Measurements from ENCODE around the gene SGPP2. TPM values are rescaled to one million over a fixed set of nuclear protein-coding genes. Genes with fewer than 3 reads are reported as not detected.
"Not testable (repeated sequence)": the region's sequence is repeated elsewhere in the genome, so short reads cannot be mapped to it uniquely, and the experiment has no call there.

The SGPP2 gene
- polyA plus RNA-seq, 4 donors = 17.7 to 21.7 (median 18.6) TPM

GRCh38 chr2:222572264-222572721 is 147.9 kb downstream of the SGPP2 start:
- DNase-seq (ENCODE audit: low read depth in 4 of 4, low spot score in 3 of 4) = no peak

DNA sequence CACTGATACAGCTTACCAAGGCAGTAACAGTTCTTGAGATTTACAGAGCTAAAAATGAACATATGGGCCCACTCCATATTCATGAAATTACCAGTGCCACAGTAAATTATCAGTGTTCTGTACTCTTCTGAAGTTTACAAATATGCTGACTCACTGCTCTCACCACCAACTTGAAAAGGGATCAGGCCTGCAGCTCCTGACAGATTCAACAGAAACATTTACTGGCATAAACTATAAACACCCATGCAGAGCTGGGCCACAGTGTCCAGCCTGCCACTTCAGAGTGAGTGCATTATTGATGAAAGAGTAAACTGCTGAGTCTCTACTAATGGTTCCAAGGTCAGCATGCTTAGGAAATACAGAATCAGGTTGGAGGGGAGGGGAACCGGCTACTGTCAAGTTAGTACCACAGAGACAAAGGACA is 148.4 kb downstream of the SGPP2 start:
- no peak for DNase-seq (ENCODE audit: low read depth in 4 of 4, low spot score in 3 of 4)

DNA sequence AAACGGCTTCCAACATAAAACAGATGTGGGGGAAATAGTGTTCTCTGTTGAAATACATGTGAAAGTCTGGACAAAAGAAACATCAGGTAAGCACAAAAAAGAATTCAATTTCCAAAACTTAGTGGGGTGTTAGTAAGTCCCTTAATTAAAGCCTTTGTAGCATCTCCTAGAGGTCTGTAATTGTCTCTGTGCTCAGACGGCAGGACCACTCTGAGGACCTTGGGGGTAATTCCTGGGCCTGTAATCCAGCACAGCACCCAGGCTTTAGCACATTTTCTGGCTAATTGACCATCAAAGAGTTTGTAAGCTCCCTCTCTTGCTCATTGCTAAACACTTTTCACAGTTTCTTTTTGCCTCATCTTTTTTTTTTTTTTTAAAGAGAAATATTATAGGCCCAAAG is 151.3 kb downstream of the SGPP2 start:
- DNase-seq (ENCODE audit: low read depth in 4 of 4, low spot score in 3 of 4) = no peak

DNA sequence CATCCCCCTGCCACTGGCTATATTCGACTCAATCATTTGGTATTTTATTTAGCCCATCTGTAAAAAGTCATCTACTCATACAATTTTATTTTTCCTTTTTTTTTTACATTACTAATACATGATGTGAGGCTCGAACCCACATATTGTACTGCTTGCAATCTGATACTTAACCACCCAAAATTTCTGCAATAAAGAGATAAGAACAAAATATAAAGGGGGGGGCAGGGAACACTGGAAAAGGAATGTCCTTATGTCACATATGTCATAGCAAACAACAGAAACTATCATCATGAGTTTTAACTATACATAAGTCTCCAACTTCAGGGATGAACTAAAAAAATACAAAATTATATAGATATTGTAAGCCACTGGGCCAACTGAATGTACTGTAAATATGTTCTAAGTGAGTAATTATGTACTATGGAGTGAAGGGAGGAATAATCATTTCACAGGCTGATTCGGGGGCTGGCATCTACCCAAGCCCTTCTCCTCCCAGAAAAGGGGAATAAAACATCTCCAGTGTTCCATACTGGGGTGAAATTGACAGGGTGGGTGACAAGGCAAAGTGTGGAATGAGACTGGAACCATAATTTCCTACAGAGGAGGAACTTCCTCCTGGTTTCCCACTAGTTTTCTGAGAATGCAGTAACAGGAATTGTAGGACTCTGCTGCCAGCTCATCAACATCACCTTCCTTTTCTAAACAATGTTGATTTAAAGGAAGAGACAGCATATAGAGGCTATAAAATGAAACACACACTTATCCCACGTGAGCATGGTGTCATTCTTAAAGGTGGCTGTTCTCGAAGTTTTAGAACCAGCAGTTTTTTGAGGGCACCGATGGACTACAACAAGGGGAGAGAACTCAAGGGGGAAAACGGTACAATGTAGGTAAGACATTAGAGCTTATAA is 152.1 kb downstream of the SGPP2 start:
- no peak for DNase-seq (ENCODE audit: low read depth in 4 of 4, low spot score in 3 of 4)

- no peak for DNase-seq (ENCODE audit: low read depth in 4 of 4, low spot score in 3 of 4)
Measured at GRCh38 chr2:222577341-222577740, 153.0 kb downstream of the SGPP2 start.

GRCh38 chr2:222582928-222583327 is 158.6 kb downstream of the SGPP2 start:
- no peak for DNase-seq (ENCODE audit: low read depth in 4 of 4, low spot score in 3 of 4)

- DNase-seq (ENCODE audit: low read depth in 4 of 4, low spot score in 3 of 4) = not testable (repeated sequence)
Measured at GRCh38 chr2:222584589-222584988, 160.2 kb downstream of the SGPP2 start.

- DNase-seq (ENCODE audit: low read depth in 4 of 4, low spot score in 3 of 4) = no peak
Measured at GRCh38 chr2:222591661-222592060, 167.3 kb downstream of the SGPP2 start.

DNA sequence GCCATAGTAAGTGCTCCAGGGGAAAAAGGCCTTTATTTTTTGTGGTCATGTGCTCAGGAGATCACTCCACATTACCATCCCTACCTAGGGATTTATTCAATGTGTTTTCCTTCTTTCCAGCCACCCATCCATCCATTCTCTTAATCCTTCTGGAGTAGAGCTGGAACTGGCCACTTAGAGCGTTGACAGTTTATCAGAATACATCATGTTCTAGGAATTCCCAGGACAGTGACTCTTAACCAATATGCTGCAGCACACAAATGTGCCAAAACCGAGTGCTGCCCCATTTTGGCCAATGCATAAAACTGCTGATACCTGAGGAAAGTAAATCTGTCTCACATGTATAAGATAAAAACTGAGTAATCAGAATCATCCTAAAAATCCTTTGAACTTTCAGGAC is 167.8 kb downstream of the SGPP2 start:
- DNase-seq (ENCODE audit: low read depth in 4 of 4, low spot score in 3 of 4) = no peak

DNA sequence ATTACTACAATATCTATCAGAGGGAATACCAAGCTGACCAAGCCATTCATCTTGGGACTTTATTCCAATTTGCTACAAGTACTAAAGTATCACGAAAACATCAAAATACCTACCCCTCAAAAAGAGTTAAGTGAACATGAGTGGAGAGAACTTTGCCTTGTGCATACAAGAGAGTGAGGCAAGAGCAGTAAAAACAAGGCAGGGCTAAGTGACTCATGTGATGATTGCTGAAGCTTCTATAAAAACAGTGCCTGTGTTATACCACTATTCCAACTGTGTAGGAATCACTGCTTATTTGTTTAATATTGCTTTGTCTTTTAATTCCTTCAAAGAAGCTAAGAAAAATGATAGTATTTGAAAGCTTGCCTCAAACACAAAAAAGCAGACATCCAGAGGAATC is 170.3 kb downstream of the SGPP2 start:
- no peak for DNase-seq (ENCODE audit: low read depth in 4 of 4, low spot score in 3 of 4)

DNA sequence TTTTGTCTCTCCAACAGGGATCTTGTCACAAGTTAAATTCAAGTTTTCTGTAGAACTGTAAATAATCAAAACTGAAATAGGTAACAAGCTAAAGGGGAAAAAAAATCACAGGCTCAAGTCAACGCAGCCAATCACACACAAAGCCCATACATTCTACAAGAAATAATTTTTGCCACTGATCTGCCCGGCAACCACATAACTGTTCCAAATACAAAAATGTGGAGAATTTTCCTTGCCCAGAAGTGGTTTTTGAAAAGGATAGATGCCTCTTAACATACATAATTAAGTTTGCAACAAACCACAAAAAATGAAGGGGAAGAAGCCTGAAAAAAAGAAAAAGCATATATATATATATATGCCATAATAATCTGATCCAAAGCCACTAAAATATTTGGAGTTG is 171.2 kb downstream of the SGPP2 start:
- no peak for DNase-seq (ENCODE audit: low read depth in 4 of 4, low spot score in 3 of 4)

GRCh38 chr2:222598611-222599010 is 174.3 kb downstream of the SGPP2 start:
- no peak for DNase-seq (ENCODE audit: low read depth in 4 of 4, low spot score in 3 of 4)

DNA sequence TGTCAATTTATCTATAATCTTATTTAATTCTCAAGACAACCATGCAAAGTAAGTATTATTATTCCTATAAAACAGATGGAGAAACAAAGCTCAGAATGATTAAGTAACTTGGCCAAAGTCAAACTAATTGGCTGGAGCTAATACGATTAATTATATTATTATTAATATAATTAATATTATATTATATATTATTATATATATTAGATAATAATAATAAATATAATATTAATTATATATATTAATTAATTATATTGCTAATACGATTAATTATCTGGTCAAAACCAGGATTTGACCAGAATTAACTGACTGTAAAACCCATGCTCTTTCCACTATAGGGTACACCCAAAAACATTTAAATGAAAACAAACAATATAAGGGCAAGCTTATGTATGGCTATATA is 179.2 kb downstream of the SGPP2 start:
- DNase-seq (ENCODE audit: low read depth in 4 of 4, low spot score in 3 of 4) = no peak

DNA sequence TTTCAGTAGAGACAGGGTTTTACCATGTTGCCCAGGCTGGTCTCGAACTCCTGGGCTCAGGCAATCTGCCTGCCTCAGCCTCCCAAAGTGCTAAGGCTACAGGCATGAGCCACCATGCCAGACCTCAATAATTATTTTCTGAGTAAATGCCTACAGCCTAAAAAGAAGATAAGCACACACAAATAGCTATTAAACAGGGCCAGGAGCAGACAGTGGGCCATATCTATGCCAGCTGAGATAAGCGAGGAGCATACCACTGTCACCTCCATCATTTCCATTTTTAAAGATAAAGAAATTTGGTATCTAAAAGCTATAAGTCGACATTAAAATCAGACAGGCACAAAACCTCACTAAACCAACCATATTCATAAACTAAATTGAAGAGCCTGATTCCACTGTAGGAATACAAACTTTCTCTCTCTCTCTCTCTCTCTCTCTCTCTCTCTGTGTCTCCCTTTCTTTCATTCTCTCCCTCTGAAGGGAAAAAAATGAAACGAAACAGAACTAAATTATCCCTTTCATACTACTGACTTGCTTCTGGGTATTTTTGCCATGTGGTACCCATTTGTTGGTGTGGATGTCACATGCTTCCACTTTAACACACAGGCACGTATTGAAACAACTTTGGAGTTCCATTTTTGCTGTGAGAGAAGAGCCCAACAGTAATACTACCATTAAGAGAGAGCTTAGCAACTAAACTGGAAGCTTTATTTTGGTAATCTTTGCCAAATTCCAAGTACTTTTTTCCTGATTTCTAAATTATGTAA is 180.6 kb downstream of the SGPP2 start:
- no peak for DNase-seq (ENCODE audit: low read depth in 4 of 4, low spot score in 3 of 4)

GRCh38 chr2:222606306-222606705 is 182.0 kb downstream of the SGPP2 start:
- DNase-seq (ENCODE audit: low read depth in 4 of 4, low spot score in 3 of 4) = no peak

DNA sequence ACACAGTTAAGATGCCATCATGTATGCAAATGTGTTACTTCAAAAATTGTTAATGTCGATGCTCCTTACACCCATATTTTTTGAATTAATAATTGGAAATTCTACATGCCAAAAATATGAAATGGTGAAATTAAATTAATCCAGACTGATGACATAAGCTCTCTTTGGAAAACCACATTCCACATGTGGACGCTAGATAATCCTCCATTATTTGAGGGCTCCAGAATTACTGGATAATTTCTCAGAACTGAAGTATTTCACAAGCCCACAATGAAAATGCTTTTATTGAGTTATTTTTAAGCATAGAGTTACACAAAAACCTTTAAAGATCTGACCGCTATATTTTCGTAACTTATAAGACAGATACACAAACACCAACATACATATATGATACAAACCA is 183.7 kb downstream of the SGPP2 start:
- no peak for DNase-seq (ENCODE audit: low read depth in 4 of 4, low spot score in 3 of 4)

GRCh38 chr2:222609381-222609780 is 185.0 kb downstream of the SGPP2 start:
- no peak for DNase-seq (ENCODE audit: low read depth in 4 of 4, low spot score in 3 of 4)

Other genes with a start within 250 kb of the SGPP2 start
- under 1 TPM in 1 of 4 donors, not detected in 3; 0.15 TPM for gene PAX3, start 125.5 kb upstream of the SGPP2 start, polyA plus RNA-seq (ENCODE audit: insufficient read length in 4 of 4)
- 10 to 100 TPM; 24.8 to 32.3 (median 30.0) TPM for gene FARSB, start 231.5 kb downstream of the SGPP2 start, polyA plus RNA-seq (ENCODE audit: insufficient read length in 4 of 4)
- under 1 TPM in 1 of 4 donors, not detected in 3; 0.05 TPM for gene MOGAT1, start 247.1 kb downstream of the SGPP2 start, polyA plus RNA-seq (ENCODE audit: insufficient read length in 4 of 4)